GM03348 (cell line): ENCODE results near the gene CCL4.
A peak's percentile ranks its signal among the peaks of the same experiment; 100 is the strongest.

Experiments used
- DNase-seq: peaks from one replicate; pipeline ENCODE4 v3.0.0; 2012; ENCODE audit warnings: low spot score

Gene CCL4

DNA sequence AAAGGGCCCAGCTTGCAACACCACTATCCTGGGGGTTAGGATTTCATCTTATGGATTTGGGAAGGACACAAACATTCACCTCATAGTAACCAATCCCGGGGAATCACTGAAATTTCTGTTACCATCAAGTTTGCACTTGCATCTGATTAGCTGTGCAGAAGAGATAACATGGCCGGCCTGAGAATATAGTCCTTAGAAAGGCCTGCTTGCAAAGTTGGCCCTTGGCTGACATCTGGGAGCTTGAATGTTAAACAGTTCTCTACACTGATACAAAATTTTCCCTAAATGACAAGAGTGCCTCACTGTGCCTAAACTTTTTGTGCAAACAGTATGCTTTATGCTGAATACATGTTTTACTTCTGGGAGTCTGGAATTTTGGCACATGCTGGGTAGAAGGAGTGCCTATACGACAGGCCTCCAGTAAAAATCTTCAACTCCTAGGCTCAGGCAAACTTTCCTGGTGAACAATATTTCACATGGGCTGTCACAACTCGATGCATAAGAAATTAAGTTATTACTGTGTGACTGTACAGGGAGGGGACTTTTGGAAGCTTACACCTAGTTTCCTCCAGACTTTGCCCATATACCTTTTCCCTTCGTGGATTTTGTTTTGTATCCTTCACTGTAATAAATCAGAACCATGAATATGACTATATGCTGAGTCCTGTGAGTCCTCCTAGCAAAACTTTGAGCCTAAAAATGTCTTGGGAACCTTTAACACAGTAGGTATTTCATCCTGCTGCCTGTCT lies 41.5 kb downstream of the CCL4 start:
- DNase-seq, result no peak

DNA sequence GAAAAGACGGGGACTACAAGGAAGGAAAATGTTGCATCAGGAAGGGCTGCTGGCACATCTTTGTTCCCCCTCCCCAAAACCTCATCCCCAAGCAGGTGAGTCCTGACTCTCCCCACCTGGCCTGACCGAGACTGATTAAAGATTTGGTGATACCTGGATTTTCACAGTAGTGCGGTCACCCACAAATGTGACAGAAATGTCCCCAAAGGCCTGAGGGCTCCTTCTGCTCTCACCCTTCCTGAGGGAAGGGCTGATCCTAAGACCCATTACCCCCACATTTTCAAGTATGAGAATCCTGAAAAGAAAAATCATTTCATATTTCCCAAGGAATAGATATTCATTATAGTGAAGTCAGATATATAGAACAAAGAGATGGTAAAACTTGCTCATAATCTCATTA lies 44.0 kb downstream of the CCL4 start:
- DNase-seq, result no peak

DNA sequence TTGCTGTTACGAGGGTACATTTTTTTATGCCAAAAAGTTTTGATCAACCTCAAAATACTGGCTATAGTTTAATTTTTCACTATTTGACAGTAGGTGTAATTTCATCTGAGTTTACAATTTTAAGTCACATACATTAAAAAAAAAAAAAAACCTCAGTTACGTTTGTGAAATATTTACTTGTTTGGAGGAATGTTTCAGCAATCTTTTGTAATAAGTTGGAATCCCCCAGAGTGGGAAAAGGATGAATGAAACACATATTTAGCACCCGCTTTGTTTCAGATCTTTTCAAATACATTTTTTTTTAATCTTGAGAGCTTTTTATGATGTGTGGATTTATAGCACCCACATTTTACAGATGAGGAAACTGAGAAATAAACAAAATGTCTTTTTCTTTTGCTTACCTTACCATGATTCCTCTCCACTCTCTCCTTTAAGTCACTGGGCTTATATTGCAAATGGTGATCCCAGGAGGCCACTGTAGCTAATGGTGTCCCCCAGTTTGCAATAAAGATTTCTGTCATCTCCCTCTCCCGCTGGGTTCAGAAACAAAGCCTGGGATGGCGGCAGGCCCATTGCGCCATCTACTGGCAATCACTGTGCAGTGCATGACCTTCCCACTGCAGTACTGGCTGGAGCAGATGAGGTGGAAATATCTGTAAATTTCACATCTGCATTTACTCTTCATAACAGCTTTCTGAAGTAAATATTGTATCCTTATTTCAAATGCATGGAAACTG lies 45.1 kb downstream of the CCL4 start:
- peak; percentile 86 for DNase-seq

DNA sequence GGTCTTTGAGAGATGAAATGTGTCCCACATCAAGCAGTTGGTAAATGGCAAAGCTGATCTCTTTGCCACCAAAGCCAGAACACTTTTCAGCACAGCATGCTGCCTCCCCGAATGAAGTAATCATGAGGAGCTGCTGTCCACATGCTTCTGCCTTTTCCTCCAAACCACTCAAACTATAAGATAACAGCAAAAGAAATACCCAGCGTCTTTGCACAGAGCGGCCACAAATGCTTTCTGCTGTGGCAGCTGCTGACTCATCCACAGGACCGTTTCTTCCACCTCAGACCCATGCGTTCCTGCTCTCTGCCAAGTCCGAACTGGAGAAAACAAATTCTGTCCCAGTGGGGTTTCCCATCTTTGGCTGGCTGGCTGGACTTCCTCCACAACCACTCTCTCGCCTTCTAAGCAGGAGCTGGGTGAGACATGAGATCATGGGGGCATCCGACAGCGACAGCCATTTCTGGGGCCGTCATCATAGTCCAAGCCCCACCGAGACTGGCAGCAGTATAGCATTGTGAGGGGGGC lies 45.7 kb downstream of the CCL4 start:
- DNase-seq, result peak; percentile 63

DNA sequence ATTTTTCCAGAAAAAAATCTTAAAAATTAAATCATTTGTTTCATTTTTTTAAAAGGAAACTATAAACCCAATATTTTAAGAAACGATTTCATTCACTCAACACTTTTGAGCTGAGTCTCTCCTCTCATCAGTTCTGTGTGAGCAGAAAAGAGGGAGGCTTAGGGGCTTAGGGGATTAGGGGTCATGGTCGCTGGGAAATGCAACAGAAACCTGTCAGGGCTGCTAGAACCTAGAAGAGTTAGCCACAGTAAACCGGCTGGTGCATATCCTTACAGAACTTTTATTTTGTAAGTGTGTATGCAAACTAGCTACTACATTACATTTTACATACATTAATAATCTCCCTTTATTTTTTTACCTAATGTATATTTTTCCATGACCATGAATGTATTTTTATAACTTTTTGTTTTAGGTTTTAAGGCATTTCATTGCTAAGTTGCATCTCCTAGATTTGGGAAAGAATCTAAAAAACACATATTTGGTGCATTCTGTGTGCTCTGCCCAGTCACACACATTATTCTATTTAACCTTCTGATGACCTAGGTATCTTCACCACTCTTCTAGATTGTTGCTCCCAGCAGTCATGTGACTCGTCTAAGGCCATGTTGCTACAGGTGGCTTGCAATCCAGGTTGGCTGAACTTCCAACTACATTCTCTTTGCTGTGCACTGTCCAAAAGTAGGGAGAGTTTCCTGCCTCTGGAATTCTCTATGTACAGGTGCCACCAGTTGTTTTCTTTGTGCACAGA lies 48.4 kb downstream of the CCL4 start:
- DNase-seq, result no peak

DNA sequence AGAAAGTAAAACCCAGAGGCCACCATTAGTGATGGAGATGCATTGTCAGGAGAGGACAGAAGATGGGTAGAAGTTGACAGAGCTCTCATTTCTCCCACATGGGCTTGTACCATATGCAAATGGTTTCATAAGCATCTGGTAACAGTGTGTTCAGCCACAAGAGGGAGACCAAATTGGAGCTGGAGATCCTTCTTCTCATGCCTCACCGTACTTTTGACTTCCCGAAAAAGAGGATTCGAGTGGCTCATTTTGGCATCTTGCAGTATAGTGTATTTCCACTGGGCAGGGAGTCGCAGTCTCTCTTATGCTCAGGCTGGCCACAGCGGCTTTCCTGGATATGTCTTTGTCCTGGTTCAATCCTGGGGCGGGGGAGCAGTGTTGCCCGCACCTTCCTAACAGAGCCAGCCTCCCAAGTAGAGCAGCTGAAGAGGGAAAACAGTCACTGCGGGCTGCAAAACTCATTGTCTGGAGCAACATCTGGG lies 49.1 kb downstream of the CCL4 start:
- DNase-seq, result no peak

DNA sequence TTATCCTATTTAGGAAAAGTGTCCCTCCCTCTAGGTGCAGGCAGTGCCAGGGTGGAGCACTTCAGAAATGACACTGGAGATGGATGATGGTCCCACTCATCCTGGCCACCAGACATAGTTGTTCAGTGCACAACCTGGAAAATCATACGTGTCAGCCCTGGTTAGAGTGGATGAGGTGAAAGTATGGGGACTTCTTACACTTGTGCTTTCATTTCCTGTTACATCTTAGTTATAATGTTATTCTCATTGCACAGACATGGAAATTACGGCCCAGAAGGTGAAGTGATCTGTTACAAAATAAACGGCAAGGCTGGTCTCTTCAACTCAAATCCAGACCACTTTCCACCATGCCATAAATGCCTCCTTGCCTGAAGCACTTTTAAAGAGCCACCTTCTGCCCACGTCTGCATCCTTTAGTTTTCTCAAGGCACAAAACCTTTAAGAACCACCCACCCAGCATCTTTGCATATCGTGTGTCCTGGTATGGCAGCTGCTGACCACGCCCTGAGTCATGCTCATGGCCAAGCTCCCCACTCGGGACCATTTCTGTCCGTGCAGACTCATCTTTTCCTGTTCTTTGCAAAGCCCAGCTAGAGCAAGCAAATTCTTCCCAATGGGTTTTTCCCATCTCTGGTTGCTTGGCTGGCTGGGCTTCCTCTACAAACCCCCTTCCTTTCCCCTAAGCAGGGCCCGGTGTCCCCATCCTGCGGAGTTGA lies 50.4 kb downstream of the CCL4 start:
- no peak for DNase-seq
